IgD-negative memory B cell (primary cell): ENCODE data around the gene DCST1. TPM values are rescaled to one million over a fixed set of nuclear protein-coding genes. Genes with fewer than 3 reads are reported as not detected.

ENCODE experiments used
- H3K27ac Mint-ChIP-seq, 3 donors: one replicate each; pipeline ENCODE4 v1.8.0; 2020 to 2022; ENCODE audit warnings: mild to moderate bottlenecking in 3 of 3, mixed read lengths in 3 of 3, moderate library complexity in 1 of 3
- H3K27me3 Mint-ChIP-seq: one replicate; pipeline ENCODE4 v1.8.0; 2021; ENCODE audit warnings: mixed read lengths
- H3K36me3 Mint-ChIP-seq: one replicate; pipeline ENCODE4 v1.8.0; 2020; ENCODE audit warnings: mild to moderate bottlenecking, mixed read lengths
- H3K4me1 Mint-ChIP-seq, 3 donors: one replicate each; pipeline ENCODE4 v1.8.0; 2020 to 2022; ENCODE audit warnings: mixed read lengths in 3 of 3, mild to moderate bottlenecking in 1 of 3
- H3K4me3 Mint-ChIP-seq, 4 donors: one replicate each; pipeline ENCODE4 v1.8.0; 2020 to 2022; ENCODE audit warnings: mild to moderate bottlenecking in 4 of 4, mixed read lengths in 4 of 4, moderate library complexity in 3 of 4
- H3K9me3 Mint-ChIP-seq, 3 donors: one replicate each; pipeline ENCODE4 v1.8.0; 2020 to 2021; ENCODE audit warnings: mixed read lengths in 3 of 3, mild to moderate bottlenecking in 1 of 3
- polyA plus RNA-seq: library from polyadenylated mRNA; unstranded; fragments of 300-500 nt; fragmentation: Illumina TruSeq; gene quantifications from one replicate; pipeline ENCODE4 v1.2.3, GENCODE V29; 2021

The DCST1 gene
- polyA plus RNA-seq, 1 donor from 2014 or later = not detected

- peaks cover 7 to 25% (median 17%) of the 10 kb centered on the region in 3 donors for H3K4me1 Mint-ChIP-seq
- no peaks in the 10 kb centered on the region for H3K36me3 Mint-ChIP-seq
- H3K4me3 Mint-ChIP-seq = peak overlapping the region in 3 of 4 donors; percentile 78 to 97 (median 95)
- H3K27me3 Mint-ChIP-seq = no peaks in the 10 kb centered on the region
- peak overlapping the region in 2 of 3 donors; percentile 91 to 92 for H3K27ac Mint-ChIP-seq
- H3K9me3 Mint-ChIP-seq = no peaks in the 10 kb centered on the region
Measured at GRCh38 chr1:154998201-154998780, 35.3 kb upstream of the DCST1 start.

GRCh38 chr1:154998818-154999570 lies 34.6 kb upstream of the DCST1 start:
- no peaks in the 10 kb centered on the region for H3K27me3 Mint-ChIP-seq
- H3K4me1 Mint-ChIP-seq = peaks cover 7 to 25% (median 17%) of the 10 kb centered on the region in 3 donors
- H3K27ac Mint-ChIP-seq = peak overlapping the region in 2 of 3 donors; percentile 91 to 92
- H3K36me3 Mint-ChIP-seq = no peaks in the 10 kb centered on the region
- peak overlapping the region; percentile 83 to 97 (median 94) for H3K4me3 Mint-ChIP-seq
- no peaks in the 10 kb centered on the region for H3K9me3 Mint-ChIP-seq

- peaks cover 12 to 25% (median 21%) of the 10 kb centered on the region in 3 donors for H3K4me1 Mint-ChIP-seq
- no peaks in the 10 kb centered on the region for H3K27me3 Mint-ChIP-seq
- peak overlapping the region in 2 of 3 donors; percentile 92 to 95 for H3K27ac Mint-ChIP-seq
- peak overlapping the region; percentile 88 to 97 (median 96) for H3K4me3 Mint-ChIP-seq
- no peaks in the 10 kb centered on the region for H3K9me3 Mint-ChIP-seq
- peaks cover 2% of the 10 kb centered on the region for H3K36me3 Mint-ChIP-seq
Measured at GRCh38 chr1:154999571-155000410, 33.8 kb upstream of the DCST1 start.

- Mint-ChIP-seq H3K4me3 (peak overlapping the region; percentile 88 to 97 (median 96)), H3K27ac (peak overlapping the region; percentile 50 to 92 (median 91)), H3K27me3 (no peaks in the 10 kb centered on the region), H3K36me3 (peaks cover 2% of the 10 kb centered on the region), H3K4me1 (peaks cover 16 to 28% (median 22%) of the 10 kb centered on the region in 3 donors), H3K9me3 (no peaks in the 10 kb centered on the region)
Measured at GRCh38 chr1:155000411-155000725, 33.3 kb upstream of the DCST1 start.

- H3K9me3 Mint-ChIP-seq = no peaks in the 10 kb centered on the region
- peak overlapping the region; percentile 88 to 97 (median 96) for H3K4me3 Mint-ChIP-seq
- H3K36me3 Mint-ChIP-seq = peaks cover 2% of the 10 kb centered on the region
- peak overlapping the region; percentile 50 to 92 (median 91) for H3K27ac Mint-ChIP-seq
- no peaks in the 10 kb centered on the region for H3K27me3 Mint-ChIP-seq
- H3K4me1 Mint-ChIP-seq = peaks cover 21 to 26% (median 25%) of the 10 kb centered on the region in 3 donors
Measured at GRCh38 chr1:155000726-155001424, 32.7 kb upstream of the DCST1 start.

GRCh38 chr1:155001425-155001674 lies 32.3 kb upstream of the DCST1 start:
- H3K9me3 Mint-ChIP-seq = no peaks in the 10 kb centered on the region
- H3K36me3 Mint-ChIP-seq = peaks cover 2% of the 10 kb centered on the region
- H3K4me1 Mint-ChIP-seq = peaks cover 24 to 26% (median 25%) of the 10 kb centered on the region in 3 donors
- peak overlapping the region; percentile 88 to 97 (median 96) for H3K4me3 Mint-ChIP-seq
- H3K27ac Mint-ChIP-seq = peak overlapping the region in 2 of 3 donors; percentile 91 to 92
- H3K27me3 Mint-ChIP-seq = no peaks in the 10 kb centered on the region

- H3K27me3 Mint-ChIP-seq = no peaks in the 10 kb centered on the region
- H3K4me3 Mint-ChIP-seq = peak overlapping the region; percentile 88 to 97 (median 96)
- peaks cover 2% of the 10 kb centered on the region for H3K36me3 Mint-ChIP-seq
- peaks cover 28 to 31% (median 30%) of the 10 kb centered on the region in 3 donors for H3K4me1 Mint-ChIP-seq
- no peaks in the 10 kb centered on the region for H3K9me3 Mint-ChIP-seq
- H3K27ac Mint-ChIP-seq = peak overlapping the region in 2 of 3 donors; percentile 91 to 92
Measured at GRCh38 chr1:155001675-155002463, 31.8 kb upstream of the DCST1 start.

GRCh38 chr1:155002464-155003226 lies 31.0 kb upstream of the DCST1 start, which contains the start of gene ZBTB7B:
TSS of gene ZBTB7B (plus strand) at chr1:155002802. CDS start at chr1:155014661, 11,859 bp downstream.
- H3K36me3 Mint-ChIP-seq = peaks cover 2% of the 10 kb centered on the region
- peaks cover 28 to 32% (median 31%) of the 10 kb centered on the region in 3 donors for H3K4me1 Mint-ChIP-seq
- H3K27ac Mint-ChIP-seq = peak within 1 kb of the TSS; percentile 92 to 94 (median 93)
- peak within 1 kb of the TSS; percentile 95 to 99 (median 96) for H3K4me3 Mint-ChIP-seq
- H3K9me3 Mint-ChIP-seq = no peaks in the 10 kb centered on the region
- no peaks in the 10 kb centered on the region for H3K27me3 Mint-ChIP-seq

GRCh38 chr1:155003227-155003765 lies 30.3 kb upstream of the DCST1 start:
- Mint-ChIP-seq H3K4me3 (peak overlapping the region; percentile 91 to 99 (median 96)), H3K9me3 (no peaks in the 10 kb centered on the region), H3K4me1 (peaks cover 28 to 32% (median 31%) of the 10 kb centered on the region in 3 donors), H3K36me3 (peaks cover 2% of the 10 kb centered on the region), H3K27ac (peak overlapping the region; percentile 82 to 94 (median 93)), H3K27me3 (no peaks in the 10 kb centered on the region)

GRCh38 chr1:155003766-155004351 lies 29.8 kb upstream of the DCST1 start:
- H3K36me3 Mint-ChIP-seq = peaks cover 2% of the 10 kb centered on the region
- H3K4me3 Mint-ChIP-seq = peak overlapping the region; percentile 91 to 99 (median 96)
- no peaks in the 10 kb centered on the region for H3K9me3 Mint-ChIP-seq
- H3K27ac Mint-ChIP-seq = peak overlapping the region; percentile 82 to 94 (median 93)
- no peaks in the 10 kb centered on the region for H3K27me3 Mint-ChIP-seq
- peaks cover 27 to 32% (median 29%) of the 10 kb centered on the region in 3 donors for H3K4me1 Mint-ChIP-seq

- peaks cover 25 to 31% (median 26%) of the 10 kb centered on the region in 3 donors for H3K4me1 Mint-ChIP-seq
- H3K36me3 Mint-ChIP-seq = peaks cover 3% of the 10 kb centered on the region
- H3K27ac Mint-ChIP-seq = peak overlapping the region; percentile 80 to 94 (median 90)
Measured at GRCh38 chr1:155004352-155005075, 29.1 kb upstream of the DCST1 start.

More at GRCh38 chr1:155004352-155005075, 29.1 kb upstream of the DCST1 start:
- peak overlapping the region; percentile 91 to 99 (median 96) for H3K4me3 Mint-ChIP-seq
- H3K27me3 Mint-ChIP-seq = no peaks in the 10 kb centered on the region
- no peaks in the 10 kb centered on the region for H3K9me3 Mint-ChIP-seq
